Central memory CD8-positive, alpha-beta T cell (primary cell): Measurements from ENCODE around the gene BTBD9.
A peak's percentile ranks its signal among the peaks of the same experiment; 100 is the strongest.

Experiments
- ATAC-seq: fragments of 150-1000 bp; cut with Tn5 transposase; replicated peaks from 2 replicates; pipeline ENCODE4 v1.10.0; 2022; ENCODE audit warnings: mild to moderate bottlenecking, moderate FRiP score, moderate number of reproducible peaks; ENCODE audit not compliant: poor library complexity, severe bottlenecking; ENCODE audit errors: extremely low read depth
- DNase-seq, 2 donors: peaks; one replicate each; pipeline ENCODE4 v3.0.0; 2021; ENCODE audit warnings: low spot score in 2 of 2
- H3K27ac Mint-ChIP-seq: one replicate; pipeline ENCODE4 v1.8.0; 2022; ENCODE audit warnings: low read depth, mild to moderate bottlenecking, moderate library complexity, mixed read lengths
- H3K27me3 Mint-ChIP-seq: one replicate; pipeline ENCODE4 v1.8.0; 2022; ENCODE audit warnings: mixed read lengths
- H3K36me3 Mint-ChIP-seq: one replicate; pipeline ENCODE4 v1.8.0; 2022; ENCODE audit warnings: mild to moderate bottlenecking, moderate library complexity, mixed read lengths; ENCODE audit not compliant: insufficient read depth
- H3K4me1 Mint-ChIP-seq: one replicate; pipeline ENCODE4 v1.8.0; 2022; ENCODE audit warnings: mixed read lengths
- H3K4me3 Mint-ChIP-seq: one replicate; pipeline ENCODE4 v1.8.0; 2022; ENCODE audit warnings: mild to moderate bottlenecking, moderate library complexity, mixed read lengths
- H3K9me3 Mint-ChIP-seq: one replicate; pipeline ENCODE4 v1.8.0; 2022; ENCODE audit warnings: mixed read lengths

Gene BTBD9

DNA sequence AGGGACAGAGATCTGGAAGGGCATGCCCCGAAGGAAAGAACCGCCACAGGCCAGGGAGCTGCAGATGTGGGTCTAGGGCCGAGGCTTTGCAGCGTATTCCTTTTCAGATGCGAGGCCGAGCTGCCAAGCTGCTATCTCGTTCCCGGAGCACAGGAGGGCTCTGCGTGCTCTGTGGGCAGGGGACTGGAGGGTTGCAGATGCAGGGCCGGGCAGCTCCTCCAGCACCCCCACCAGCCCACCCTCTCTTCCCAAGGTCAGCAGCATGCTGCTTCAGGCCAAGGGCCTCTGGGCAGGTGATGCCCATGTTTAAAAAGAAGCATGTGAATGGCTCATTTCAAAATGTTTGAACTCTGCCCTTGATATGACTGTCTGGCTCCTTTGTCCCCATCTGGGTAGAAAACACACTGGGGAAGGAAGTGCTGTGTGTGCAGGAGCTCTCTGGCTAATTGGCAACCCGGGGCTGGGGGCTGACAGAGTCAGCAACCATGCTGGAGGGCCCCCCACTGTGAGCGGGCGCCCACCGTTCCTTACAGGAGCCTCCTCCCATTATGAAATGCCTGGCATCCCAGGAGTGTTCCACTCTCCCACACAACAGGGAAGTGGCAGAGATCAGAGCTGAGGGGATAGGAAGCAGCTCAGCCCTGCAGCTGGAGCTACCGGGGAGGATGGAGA is 466.9 kb downstream of the BTBD9 start:
- peaks cover 5% of the 10 kb centered on the region for H3K4me1 Mint-ChIP-seq
- peaks cover 13% of the 10 kb centered on the region for H3K36me3 Mint-ChIP-seq
- DNase-seq: no peak
- H3K27ac Mint-ChIP-seq: no peak overlapping the region
- H3K9me3 Mint-ChIP-seq: no peaks in the 10 kb centered on the region
- no peak overlapping the region for H3K4me3 Mint-ChIP-seq
- ATAC-seq: no peak
- no peaks in the 10 kb centered on the region for H3K27me3 Mint-ChIP-seq

- Mint-ChIP-seq H3K9me3 (no peaks in the 10 kb centered on the region), H3K27ac (no peak overlapping the region), H3K4me3 (no peak overlapping the region), H3K4me1 (peaks cover 9% of the 10 kb centered on the region), H3K27me3 (no peaks in the 10 kb centered on the region), H3K36me3 (peaks cover 13% of the 10 kb centered on the region)
- ATAC-seq: no peak
- no peak for DNase-seq
These were observed 467.6 kb downstream of the BTBD9 start for GRCh38 chr6:38171997-38172738.

GRCh38 chr6:38170666-38171355 is 468.9 kb downstream of the BTBD9 start:
- Mint-ChIP-seq H3K4me3 (no peak overlapping the region), H3K4me1 (peaks cover 9% of the 10 kb centered on the region), H3K27me3 (no peaks in the 10 kb centered on the region), H3K27ac (no peak overlapping the region), H3K9me3 (no peaks in the 10 kb centered on the region), H3K36me3 (peaks cover 12% of the 10 kb centered on the region)
- DNase-seq: no peak
- no peak for ATAC-seq

DNA sequence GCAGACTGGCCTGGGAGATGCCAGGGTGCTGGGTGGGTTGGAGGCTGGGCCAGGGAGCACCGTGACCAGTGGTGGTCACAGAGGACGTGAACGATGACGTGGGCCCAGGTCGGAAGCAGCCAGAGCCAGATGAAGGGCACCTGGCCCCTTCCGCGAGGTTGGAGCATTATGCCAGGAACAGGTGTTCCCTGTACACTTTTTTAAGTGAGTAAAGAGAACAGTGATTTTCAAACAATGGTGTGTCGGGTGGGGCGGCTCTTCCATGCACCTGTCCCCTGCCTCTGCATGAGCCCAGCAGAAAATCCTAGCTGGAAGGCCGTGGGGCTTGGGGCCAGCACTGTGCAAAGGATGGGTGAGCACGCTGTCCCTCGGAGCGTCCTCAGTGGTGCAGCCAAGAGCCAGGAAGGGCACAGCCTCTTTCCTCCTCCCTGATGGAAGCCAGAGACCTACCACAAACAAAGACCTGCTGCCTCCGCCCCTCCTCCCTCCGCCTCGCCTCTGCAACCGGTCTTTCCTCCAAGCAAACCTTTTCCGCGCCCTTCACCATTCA is 469.7 kb downstream of the BTBD9 start:
- peak overlapping the region; percentile 62 for H3K27ac Mint-ChIP-seq
- H3K36me3 Mint-ChIP-seq: peaks cover 14% of the 10 kb centered on the region
- ATAC-seq (no peak), DNase-seq (no peak)
- H3K4me3 Mint-ChIP-seq: no peak overlapping the region
- peaks cover 9% of the 10 kb centered on the region for H3K4me1 Mint-ChIP-seq
- no peaks in the 10 kb centered on the region for H3K9me3 Mint-ChIP-seq
- no peaks in the 10 kb centered on the region for H3K27me3 Mint-ChIP-seq

GRCh38 chr6:38169221-38169976 is 470.3 kb downstream of the BTBD9 start:
- peak overlapping the region; percentile 62 for H3K27ac Mint-ChIP-seq

DNA sequence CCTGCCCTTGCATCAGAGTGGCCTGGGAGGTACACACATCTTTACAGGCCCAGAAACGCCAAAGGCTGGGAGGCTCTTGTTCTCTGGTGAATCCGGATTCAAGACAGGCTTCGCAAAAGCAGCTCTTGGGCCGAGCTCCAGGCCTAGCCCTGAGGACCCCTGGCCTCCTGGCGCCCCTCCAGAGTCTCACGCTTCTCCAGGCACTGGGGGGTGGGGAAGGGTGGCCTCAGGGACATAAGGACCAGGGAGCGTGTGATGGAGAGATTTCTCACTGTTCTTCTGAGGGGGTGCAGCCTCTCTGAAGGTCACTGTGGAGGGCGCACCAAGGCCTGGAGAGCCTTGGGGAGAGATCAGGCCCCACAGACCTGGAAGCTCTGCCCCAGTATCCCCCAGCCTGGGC is 471.0 kb downstream of the BTBD9 start:
- Mint-ChIP-seq H3K4me3 (no peak overlapping the region), H3K9me3 (no peaks in the 10 kb centered on the region), H3K27me3 (no peaks in the 10 kb centered on the region), H3K27ac (no peak overlapping the region), H3K4me1 (peaks cover 9% of the 10 kb centered on the region), H3K36me3 (peaks cover 14% of the 10 kb centered on the region)
- ATAC-seq (no peak), DNase-seq (no peak)

More at GRCh38 chr6:38169221-38169976, 470.3 kb downstream of the BTBD9 start:
- Mint-ChIP-seq H3K4me3 (no peak overlapping the region), H3K4me1 (peaks cover 9% of the 10 kb centered on the region), H3K36me3 (peaks cover 14% of the 10 kb centered on the region), H3K9me3 (no peaks in the 10 kb centered on the region), H3K27me3 (no peaks in the 10 kb centered on the region)
- ATAC-seq (no peak), DNase-seq (no peak)

DNA sequence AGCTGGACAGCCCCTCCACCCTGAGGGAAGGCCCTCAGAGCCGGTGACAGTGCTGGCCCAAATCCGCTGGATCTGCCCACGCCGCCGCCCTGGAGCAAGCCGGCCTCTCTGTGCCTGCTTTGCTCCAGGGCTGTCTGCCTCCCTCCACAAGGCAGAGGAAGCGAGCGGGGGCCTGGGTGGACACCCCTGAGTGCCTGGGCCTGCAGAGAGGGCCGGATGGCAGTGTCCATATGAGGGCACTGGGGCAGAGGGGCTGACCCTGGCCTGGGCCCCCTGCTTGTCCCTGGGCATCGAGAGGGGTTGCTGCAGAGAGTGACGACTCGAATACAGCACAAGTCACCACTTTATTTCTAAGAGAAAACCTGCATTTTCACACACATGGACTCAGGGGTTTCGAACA is 471.6 kb downstream of the BTBD9 start:
- Mint-ChIP-seq H3K27me3 (no peaks in the 10 kb centered on the region), H3K36me3 (peaks cover 19% of the 10 kb centered on the region), H3K4me3 (no peak overlapping the region), H3K9me3 (no peaks in the 10 kb centered on the region), H3K4me1 (peaks cover 9% of the 10 kb centered on the region), H3K27ac (no peak overlapping the region)
- ATAC-seq (no peak), DNase-seq (no peak)

DNA sequence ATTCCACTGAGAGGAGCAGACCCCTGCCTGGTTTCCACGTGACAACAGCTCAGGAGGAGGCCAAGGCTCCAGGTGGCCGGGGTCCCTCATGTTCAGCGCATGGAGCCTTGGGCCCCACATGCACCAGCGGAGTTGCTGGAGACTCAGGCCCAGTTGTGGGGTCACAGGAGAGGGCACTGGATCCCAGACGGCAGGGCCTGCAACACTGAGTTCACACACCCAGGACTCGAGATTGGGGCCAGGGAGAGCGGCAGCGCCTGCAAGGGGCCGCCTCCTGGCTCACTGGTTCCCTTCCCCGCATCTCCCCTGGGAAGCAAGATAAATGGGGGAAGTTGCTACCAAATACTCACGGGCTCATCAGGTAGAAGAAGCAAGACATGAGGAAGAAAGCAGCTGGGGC is 472.1 kb downstream of the BTBD9 start:
- Mint-ChIP-seq H3K4me3 (no peak overlapping the region), H3K4me1 (peaks cover 9% of the 10 kb centered on the region), H3K9me3 (no peaks in the 10 kb centered on the region), H3K27ac (no peak overlapping the region), H3K27me3 (no peaks in the 10 kb centered on the region), H3K36me3 (peaks cover 20% of the 10 kb centered on the region)
- ATAC-seq (no peak), DNase-seq (no peak)

- no peak for ATAC-seq
These were observed 473.1 kb downstream of the BTBD9 start for GRCh38 chr6:38166411-38167240.

DNA sequence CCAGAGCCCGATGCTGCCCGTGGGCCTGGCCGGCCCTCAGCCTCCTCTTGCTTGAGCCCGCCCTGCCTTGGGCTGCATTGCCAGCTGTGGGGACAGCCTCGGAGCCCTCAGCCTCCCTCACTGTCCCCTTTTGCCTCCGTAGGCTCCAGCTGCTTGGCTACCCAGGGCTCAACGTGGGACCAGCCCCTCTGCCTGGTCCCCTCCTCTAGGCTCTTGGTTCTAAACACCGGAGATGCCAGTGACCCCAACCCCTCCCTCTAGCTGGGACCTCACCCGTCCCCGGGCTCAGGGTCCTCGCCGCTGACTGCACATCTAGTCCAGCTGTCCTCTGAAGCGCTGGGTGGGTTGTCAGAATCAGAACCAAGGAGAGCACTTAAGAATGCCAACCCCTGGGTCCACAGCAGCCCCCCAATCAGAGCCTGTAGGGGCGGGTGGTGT is 475.0 kb downstream of the BTBD9 start:
- DNase-seq: no peak
- Mint-ChIP-seq H3K36me3 (peaks cover 33% of the 10 kb centered on the region), H3K4me1 (peaks cover 5% of the 10 kb centered on the region), H3K27ac (peak overlapping the region; percentile 81), H3K27me3 (no peaks in the 10 kb centered on the region), H3K4me3 (no peak overlapping the region), H3K9me3 (peaks cover 10% of the 10 kb centered on the region)
- no peak for ATAC-seq

More at GRCh38 chr6:38166411-38167240, 473.1 kb downstream of the BTBD9 start:
- H3K4me1 Mint-ChIP-seq: peaks cover 4% of the 10 kb centered on the region
- no peaks in the 10 kb centered on the region for H3K9me3 Mint-ChIP-seq
- H3K4me3 Mint-ChIP-seq: no peak overlapping the region
- DNase-seq: no peak
- no peaks in the 10 kb centered on the region for H3K27me3 Mint-ChIP-seq
- H3K36me3 Mint-ChIP-seq: peaks cover 22% of the 10 kb centered on the region
- peak overlapping the region; percentile 70 for H3K27ac Mint-ChIP-seq

DNA sequence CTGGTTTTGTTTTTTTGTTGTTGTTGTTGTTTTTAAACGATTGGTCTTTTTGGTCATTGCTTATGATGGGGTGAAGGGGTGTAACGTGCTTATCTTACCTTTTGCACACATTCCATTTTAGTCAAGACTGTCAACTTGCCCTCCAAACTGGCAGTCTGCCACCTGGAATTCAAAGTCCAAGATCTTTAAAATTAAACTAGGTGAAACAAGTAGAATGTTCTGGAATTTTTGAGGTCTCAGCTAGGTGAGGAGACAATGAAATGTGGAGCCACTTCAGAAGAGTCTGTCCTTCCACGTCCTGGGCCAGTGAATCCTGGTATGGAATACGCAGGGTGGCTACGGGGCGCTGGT is 475.6 kb downstream of the BTBD9 start:
- DNase-seq (no peak), ATAC-seq (no peak)
- Mint-ChIP-seq H3K4me3 (no peak overlapping the region), H3K4me1 (peaks cover 11% of the 10 kb centered on the region), H3K9me3 (peaks cover 10% of the 10 kb centered on the region), H3K27me3 (no peaks in the 10 kb centered on the region), H3K27ac (peak overlapping the region; percentile 81), H3K36me3 (peaks cover 35% of the 10 kb centered on the region)
